Central memory CD8-positive, alpha-beta T cell (primary cell): ENCODE measurements around the gene SIRPG.

Source experiments
- ATAC-seq: fragments of 150-1000 bp; cut with Tn5 transposase; replicated peaks from 2 replicates; pipeline ENCODE4 v1.10.0; 2022; ENCODE audit warnings: mild to moderate bottlenecking, moderate FRiP score, moderate number of reproducible peaks; ENCODE audit not compliant: poor library complexity, severe bottlenecking; ENCODE audit errors: extremely low read depth
- DNase-seq, 2 donors: peaks; one replicate each; pipeline ENCODE4 v3.0.0; 2021; ENCODE audit warnings: low spot score in 2 of 2
- H3K27ac Mint-ChIP-seq: one replicate; pipeline ENCODE4 v1.8.0; 2022; ENCODE audit warnings: low read depth, mild to moderate bottlenecking, moderate library complexity, mixed read lengths
- H3K27me3 Mint-ChIP-seq: one replicate; pipeline ENCODE4 v1.8.0; 2022; ENCODE audit warnings: mixed read lengths
- H3K36me3 Mint-ChIP-seq: one replicate; pipeline ENCODE4 v1.8.0; 2022; ENCODE audit warnings: mild to moderate bottlenecking, moderate library complexity, mixed read lengths; ENCODE audit not compliant: insufficient read depth
- H3K4me1 Mint-ChIP-seq: one replicate; pipeline ENCODE4 v1.8.0; 2022; ENCODE audit warnings: mixed read lengths
- H3K4me3 Mint-ChIP-seq: one replicate; pipeline ENCODE4 v1.8.0; 2022; ENCODE audit warnings: mild to moderate bottlenecking, moderate library complexity, mixed read lengths
- H3K9me3 Mint-ChIP-seq: one replicate; pipeline ENCODE4 v1.8.0; 2022; ENCODE audit warnings: mixed read lengths

SIRPG gene

DNA sequence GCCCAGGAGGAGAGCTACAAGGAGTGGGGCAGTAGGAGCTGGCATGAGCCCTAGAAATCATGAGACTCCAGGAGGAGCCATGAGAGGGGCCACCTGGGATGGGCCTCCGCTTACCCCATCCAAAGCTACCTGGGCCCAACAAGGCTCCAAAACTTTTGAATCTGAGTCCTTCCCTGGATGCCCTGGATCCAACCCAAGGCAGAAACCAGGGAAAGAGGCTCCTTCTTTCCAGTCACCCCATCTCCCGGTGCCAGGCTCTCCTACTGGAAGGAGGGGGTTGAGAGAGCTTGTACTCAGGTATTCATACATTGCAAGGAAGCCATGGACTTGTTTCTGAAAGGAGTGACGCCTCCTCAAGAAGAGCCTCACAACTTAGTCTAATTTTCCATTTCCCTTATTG is 7.8 kb upstream of the SIRPG start:
- ATAC-seq, result no peak
- Mint-ChIP-seq H3K4me3 (peak overlapping the region; percentile 62), H3K36me3 (peaks cover 1% of the 10 kb centered on the region), H3K9me3 (no peaks in the 10 kb centered on the region), H3K4me1 (peaks cover 80% of the 10 kb centered on the region), H3K27ac (peak overlapping the region; percentile 77), H3K27me3 (no peaks in the 10 kb centered on the region)
- DNase-seq, result no peak

DNA sequence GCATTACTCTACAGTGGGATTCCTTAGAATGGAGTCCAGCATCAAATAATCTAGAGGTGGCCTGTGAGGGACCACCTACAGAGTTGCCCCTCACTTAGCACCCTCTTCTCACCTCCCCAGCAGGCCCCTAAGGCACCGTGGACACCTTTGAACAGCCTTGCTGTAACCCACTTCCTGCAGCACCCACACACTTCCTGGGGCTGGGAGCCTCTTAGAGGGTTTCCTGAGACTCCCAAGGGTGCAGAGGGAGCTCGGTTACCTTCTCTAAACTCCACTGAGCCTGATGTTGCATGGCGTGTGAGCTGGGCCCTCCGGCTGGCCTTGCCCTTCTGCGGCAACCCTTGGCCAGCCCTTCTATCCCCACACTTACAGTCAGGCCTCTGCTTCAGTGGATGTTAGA is 7.3 kb upstream of the SIRPG start:
- H3K9me3 Mint-ChIP-seq, result no peaks in the 10 kb centered on the region
- DNase-seq (peak; percentile 27 to 35), ATAC-seq (peak; percentile 83)
- peaks cover 84% of the 10 kb centered on the region for H3K4me1 Mint-ChIP-seq
- peak overlapping the region; percentile 62 for H3K4me3 Mint-ChIP-seq
- H3K27me3 Mint-ChIP-seq, result no peaks in the 10 kb centered on the region
- peaks cover 1% of the 10 kb centered on the region for H3K36me3 Mint-ChIP-seq
- H3K27ac Mint-ChIP-seq, result peak overlapping the region; percentile 77

DNA sequence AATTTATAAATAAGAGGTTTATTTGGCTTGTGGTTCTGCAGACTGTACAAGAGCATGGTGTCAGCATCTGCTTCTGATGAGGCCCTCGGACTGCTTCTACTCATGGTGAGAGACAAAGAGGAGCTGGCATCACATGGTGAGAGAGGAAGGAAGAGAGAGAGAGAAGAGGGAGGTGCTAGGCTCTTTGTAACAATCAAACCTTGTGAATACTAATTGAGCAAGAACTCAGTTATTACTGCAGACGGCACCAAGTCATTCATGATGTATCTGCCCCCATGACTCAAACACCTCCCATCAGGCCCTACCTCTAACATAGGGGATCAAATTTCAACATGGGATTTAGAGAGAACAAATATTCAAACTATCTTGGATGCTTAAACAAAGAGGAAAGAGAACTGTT is 6.3 kb upstream of the SIRPG start:
- ATAC-seq (no peak), DNase-seq (no peak)
- H3K27ac Mint-ChIP-seq, result peak overlapping the region; percentile 77
- peaks cover 1% of the 10 kb centered on the region for H3K36me3 Mint-ChIP-seq
- peak overlapping the region; percentile 62 for H3K4me3 Mint-ChIP-seq
- H3K27me3 Mint-ChIP-seq, result no peaks in the 10 kb centered on the region
- no peaks in the 10 kb centered on the region for H3K9me3 Mint-ChIP-seq
- peaks cover 88% of the 10 kb centered on the region for H3K4me1 Mint-ChIP-seq

DNA sequence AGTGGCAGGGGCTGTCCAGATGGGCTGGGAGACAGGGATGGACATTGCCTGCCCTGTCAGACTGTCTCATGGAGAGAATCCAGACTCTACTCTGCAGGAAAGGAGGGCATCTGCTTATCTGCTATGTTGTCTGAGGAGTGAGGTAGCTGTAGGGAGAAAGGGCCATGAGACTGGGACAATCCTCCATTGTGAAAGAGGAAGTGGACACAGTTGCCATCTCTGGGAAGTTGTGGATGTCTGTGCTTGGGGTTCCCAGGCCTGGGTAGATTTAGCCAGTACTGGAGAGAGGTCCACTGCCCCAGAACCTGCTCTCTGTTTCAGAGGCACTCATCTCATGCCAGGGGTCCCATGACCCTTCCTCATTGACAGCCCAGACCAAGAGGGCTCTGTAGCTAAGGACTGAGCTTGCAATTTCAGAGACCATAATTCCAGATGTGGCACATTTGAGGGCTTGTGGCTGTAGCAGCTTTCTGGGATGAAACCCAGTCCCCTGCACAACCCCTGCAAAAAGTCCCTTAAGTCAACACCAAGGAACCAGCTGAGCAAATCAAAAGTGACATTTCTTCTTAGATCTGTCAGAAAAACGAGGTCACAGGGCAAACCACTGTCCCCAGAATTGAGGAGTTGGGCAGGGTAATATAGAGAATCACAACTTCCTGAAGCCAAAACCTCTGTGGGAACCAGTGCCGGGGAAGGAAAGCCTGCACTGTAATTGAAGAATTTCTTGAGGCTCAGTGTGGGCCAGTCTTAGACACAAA is 4.1 kb upstream of the SIRPG start:
- H3K27ac Mint-ChIP-seq, result peak overlapping the region; percentile 91
- peaks cover 1% of the 10 kb centered on the region for H3K36me3 Mint-ChIP-seq
- ATAC-seq (no peak), DNase-seq (no peak)
- peaks cover 91% of the 10 kb centered on the region for H3K4me1 Mint-ChIP-seq
- no peaks in the 10 kb centered on the region for H3K27me3 Mint-ChIP-seq
- H3K4me3 Mint-ChIP-seq, result peak overlapping the region; percentile 50
- no peaks in the 10 kb centered on the region for H3K9me3 Mint-ChIP-seq

DNA sequence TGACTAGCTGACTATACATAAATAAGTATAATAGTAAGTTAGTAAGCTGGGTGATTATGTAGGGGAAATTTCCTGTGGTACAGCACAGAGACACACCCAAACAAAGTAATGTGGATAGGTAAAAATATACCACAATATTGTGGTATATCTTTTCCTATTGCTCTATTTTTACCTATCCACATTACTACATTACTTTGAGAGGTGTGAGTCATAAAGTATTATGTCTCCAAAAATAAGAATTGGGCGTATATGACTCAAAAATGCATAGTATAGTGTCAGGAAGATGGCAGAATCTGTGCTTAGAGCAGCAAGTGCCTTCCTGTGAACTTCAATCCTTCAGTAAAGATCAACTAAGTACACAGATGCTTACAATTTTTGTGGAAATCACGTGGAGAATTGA is 2.7 kb upstream of the SIRPG start:
- peaks cover 1% of the 10 kb centered on the region for H3K36me3 Mint-ChIP-seq
- ATAC-seq, result peak; percentile 6
- no peaks in the 10 kb centered on the region for H3K9me3 Mint-ChIP-seq
- H3K27me3 Mint-ChIP-seq, result no peaks in the 10 kb centered on the region
- no peak for DNase-seq
- H3K4me3 Mint-ChIP-seq, result peak overlapping the region; percentile 30
- peaks cover 95% of the 10 kb centered on the region for H3K4me1 Mint-ChIP-seq
- peak overlapping the region; percentile 91 for H3K27ac Mint-ChIP-seq

DNA sequence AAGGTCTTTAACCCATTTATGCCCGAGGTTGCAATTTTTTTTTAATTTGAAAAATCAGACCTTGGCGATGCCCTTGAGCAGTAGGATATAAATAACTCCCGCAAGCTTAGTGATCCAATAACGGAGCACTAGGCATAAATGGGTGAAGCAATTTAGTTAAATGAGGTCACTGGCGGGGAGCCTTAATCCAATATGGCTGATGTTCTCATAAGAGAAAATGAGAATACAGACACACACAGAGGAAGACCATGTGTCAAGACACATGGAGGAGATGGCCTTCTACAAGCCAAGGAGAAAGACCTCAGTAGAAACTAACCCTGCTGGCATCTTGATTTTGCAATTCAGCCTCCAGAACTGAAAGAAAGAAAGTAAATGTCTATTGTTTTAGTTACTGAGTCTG is 735 bp downstream of the SIRPG start:
- Mint-ChIP-seq H3K36me3 (peaks cover 5% of the 10 kb centered on the region), H3K27me3 (no peaks in the 10 kb centered on the region), H3K4me1 (peaks cover 94% of the 10 kb centered on the region), H3K27ac (peak overlapping the region; percentile 91), H3K4me3 (peak overlapping the region; percentile 88), H3K9me3 (no peaks in the 10 kb centered on the region)
- ATAC-seq, result no peak
- DNase-seq, result no peak

DNA sequence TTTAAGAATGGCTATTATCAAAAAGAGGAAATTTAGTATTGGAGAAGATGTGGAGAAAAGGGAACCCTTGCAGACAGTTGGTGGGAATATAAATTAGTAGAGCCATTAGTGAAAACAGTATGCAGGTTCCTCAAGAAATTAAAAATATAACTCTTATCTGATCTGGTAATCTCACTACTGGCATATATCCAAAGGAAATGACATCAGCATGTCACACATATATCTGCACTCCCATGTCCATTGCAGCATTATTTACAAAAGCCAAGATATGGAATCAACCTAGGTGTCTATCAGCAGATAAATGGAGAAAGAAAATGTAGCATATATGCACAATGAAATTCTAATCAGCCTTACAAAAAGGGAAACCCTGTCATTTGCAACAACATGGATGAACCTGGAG is 2.6 kb downstream of the SIRPG start:
- Mint-ChIP-seq H3K4me3 (peak overlapping the region; percentile 75), H3K27me3 (no peaks in the 10 kb centered on the region), H3K4me1 (peaks cover 94% of the 10 kb centered on the region), H3K36me3 (peaks cover 6% of the 10 kb centered on the region), H3K27ac (peak overlapping the region; percentile 74), H3K9me3 (no peaks in the 10 kb centered on the region)
- no peak for DNase-seq
- ATAC-seq, result peak; percentile 38

DNA sequence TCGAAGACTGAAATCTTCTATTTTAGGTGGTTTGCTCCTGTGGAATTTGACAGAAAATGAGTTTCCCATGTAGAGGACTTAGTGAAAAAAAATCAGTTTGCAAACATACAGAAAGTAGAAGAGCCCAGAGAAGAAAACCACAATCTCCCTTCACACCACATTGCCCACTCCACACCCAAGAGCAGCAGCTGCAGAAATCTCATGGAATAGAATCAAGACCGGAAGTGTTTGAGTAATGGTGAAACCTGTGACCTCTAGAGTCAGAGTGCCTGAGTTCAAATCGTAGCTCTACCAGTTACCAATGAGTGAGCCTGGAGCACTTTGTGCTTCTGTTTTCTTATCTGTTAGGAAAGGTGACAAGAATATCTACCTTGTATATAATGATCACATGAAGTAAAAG is 4.6 kb downstream of the SIRPG start:
- Mint-ChIP-seq H3K9me3 (no peaks in the 10 kb centered on the region), H3K36me3 (peaks cover 13% of the 10 kb centered on the region), H3K4me1 (peaks cover 75% of the 10 kb centered on the region), H3K27me3 (no peaks in the 10 kb centered on the region), H3K27ac (peak overlapping the region; percentile 76), H3K4me3 (peak overlapping the region; percentile 75)
- DNase-seq (no peak), ATAC-seq (no peak)

DNA sequence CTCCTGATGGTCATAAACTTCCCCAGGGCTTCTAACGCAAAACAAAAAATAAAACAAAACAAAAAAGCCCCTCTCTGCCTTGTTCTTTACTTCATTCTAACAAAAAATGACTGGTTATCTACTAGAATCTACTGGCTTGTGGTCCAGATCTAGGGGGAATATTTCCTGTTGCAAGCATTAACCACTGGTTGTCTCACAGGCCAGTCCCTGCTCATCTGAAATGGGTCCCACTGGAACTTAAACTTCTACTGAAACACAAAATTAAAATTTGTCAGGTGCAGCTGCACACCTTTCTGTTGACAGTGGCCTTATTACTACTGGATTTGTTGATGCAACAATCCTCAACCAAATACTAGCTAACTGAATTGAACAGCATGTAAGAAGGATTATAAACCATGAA is 5.5 kb downstream of the SIRPG start:
- Mint-ChIP-seq H3K27ac (peak overlapping the region; percentile 72), H3K4me3 (peak overlapping the region; percentile 57), H3K36me3 (peaks cover 15% of the 10 kb centered on the region), H3K4me1 (peaks cover 68% of the 10 kb centered on the region), H3K27me3 (no peaks in the 10 kb centered on the region), H3K9me3 (no peaks in the 10 kb centered on the region)
- DNase-seq, result no peak
- no peak for ATAC-seq

DNA sequence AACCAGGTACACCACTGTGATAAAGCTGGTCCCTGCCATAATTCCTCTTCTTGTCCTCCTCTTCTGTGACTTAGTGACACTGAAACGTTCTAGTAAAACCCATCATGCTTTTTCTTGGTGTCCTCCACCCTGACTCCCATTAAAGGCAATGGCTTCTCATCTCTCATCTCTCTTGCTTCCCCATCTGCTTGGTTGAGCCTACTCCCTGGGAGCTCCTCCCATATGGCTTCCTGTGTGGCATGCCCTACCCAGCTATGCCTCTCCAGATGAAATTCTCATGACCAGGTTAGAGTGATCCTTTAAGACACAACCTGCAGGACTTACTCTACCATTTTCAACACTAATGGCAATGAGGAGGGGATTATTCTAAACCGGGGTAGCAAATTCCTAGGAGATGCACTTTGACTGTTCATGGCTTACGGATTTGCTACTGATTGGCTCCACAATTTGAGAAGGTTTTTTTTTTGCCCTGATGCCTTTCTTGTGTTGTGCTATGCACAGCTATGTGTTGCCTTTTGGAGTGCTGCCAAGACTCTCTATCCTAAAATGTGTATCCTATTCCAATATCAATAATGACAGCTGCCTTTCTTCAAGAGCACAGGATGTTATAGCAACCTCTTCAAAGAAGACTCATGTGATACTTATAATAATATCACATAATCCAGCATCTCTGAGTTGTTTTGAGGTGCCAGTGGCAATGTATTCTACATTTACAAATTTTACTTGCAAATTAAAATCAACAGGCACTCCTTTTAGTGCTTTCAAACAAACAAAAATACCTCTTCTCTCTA is 6.1 kb downstream of the SIRPG start:
- peaks cover 67% of the 10 kb centered on the region for H3K4me1 Mint-ChIP-seq
- no peaks in the 10 kb centered on the region for H3K27me3 Mint-ChIP-seq
- DNase-seq (no peak), ATAC-seq (no peak)
- H3K27ac Mint-ChIP-seq, result peak overlapping the region; percentile 72
- peak overlapping the region; percentile 57 for H3K4me3 Mint-ChIP-seq
- H3K36me3 Mint-ChIP-seq, result peaks cover 15% of the 10 kb centered on the region
- no peaks in the 10 kb centered on the region for H3K9me3 Mint-ChIP-seq

DNA sequence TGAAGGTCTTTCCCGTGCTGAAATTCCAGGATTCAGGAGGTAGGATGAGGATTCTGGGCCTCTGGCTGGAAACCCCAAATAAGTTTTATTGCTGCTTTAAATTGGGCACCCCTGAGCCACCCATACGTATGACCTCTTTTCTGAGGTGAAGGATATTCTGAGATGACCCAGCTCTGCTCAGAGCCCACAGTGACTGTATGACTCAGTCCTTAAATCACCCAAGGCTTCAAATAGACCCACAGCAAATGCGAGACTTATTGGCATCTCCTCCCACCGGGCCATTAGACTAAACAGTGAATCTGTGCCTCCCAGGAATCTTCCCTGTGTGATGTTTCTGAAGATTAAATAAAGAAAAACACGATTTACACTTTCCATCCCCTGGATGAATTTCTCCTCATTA is 9.5 kb downstream of the SIRPG start:
- Mint-ChIP-seq H3K27ac (no peak overlapping the region), H3K36me3 (peaks cover 10% of the 10 kb centered on the region), H3K27me3 (no peaks in the 10 kb centered on the region), H3K9me3 (no peaks in the 10 kb centered on the region), H3K4me1 (peaks cover 37% of the 10 kb centered on the region), H3K4me3 (no peak overlapping the region)
- ATAC-seq (no peak), DNase-seq (no peak)

DNA sequence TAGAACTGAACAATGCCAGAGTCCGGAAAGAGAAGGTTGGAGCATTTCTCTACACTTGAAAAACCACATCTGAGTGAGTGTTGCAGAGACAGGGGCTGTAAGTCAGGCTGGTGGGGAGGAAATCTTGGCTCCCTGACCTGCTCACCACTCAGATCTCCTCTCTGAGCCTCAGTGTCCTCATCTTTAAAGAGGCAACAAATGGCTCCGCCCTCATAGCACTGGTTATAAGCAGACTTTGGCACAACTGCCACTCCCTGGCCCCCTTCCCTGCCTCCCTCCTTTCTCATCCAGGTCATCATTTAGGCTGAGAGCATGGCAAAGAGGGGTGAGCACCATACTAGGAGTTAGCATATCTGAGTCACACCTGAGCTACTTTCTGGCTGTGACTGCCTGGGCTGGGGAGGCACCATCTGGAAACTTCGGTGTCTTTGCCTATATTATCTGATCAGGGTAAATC is 10.6 kb downstream of the SIRPG start:
- Mint-ChIP-seq H3K36me3 (peaks cover 10% of the 10 kb centered on the region), H3K27me3 (no peaks in the 10 kb centered on the region), H3K27ac (no peak overlapping the region), H3K4me1 (peaks cover 29% of the 10 kb centered on the region), H3K9me3 (no peaks in the 10 kb centered on the region), H3K4me3 (peak overlapping the region; percentile 34)
- DNase-seq, result no peak
- ATAC-seq, result no peak
